Activated CD4-positive, alpha-beta T cell treated with anti-CD3 and anti-CD28 coated beads, Interleukin-2, Interleukin-6, amounts not matched to agents 100 ng/mL and 50 ng/mL, durations not matched to agents 16 hours and 8 hours (primary cell): ENCODE results near the gene B3GALNT2.
A peak's percentile ranks its signal among the peaks of the same experiment; 100 is the strongest.
"Not testable (repeated sequence)": the region's sequence is repeated elsewhere in the genome, so short reads cannot be mapped to it uniquely, and the experiment has no call there.

Experiments used
- DNase-seq: peaks from one replicate; pipeline ENCODE4 v3.0.0-alpha.2; 2020

B3GALNT2 gene

DNA sequence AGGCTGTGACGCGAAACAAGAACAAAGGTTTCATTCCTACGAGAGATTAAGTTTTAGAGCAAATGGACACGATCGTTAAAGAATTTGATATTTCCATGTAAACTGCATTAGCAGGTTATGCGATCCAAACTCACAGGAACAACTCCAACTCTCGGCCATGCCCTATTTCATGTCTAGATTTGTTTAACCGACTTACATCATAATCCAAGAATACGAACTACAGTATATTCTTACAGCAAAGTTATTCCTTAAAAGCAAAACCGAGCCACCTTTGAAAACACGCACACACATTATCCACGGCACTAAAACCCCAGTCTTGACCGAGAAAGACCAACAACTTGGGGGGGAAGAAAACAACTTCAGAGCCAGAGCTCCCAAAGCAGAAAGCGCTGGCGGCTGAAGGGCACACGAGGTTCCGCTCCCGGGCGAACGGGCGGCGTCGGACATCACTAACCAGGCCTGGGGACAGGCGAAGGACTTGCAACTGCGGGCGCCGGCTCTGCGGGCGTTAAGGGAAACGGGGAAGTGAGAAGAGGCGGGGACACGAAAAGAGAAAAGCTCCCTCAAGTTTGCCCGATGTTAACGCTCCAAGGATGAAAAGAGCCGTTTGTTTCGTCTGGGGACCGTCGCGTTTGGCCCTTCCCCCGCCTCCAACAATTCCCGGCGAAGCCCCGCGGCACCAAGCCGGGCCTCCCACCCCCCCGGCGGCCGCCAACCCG, 690 bp downstream of the B3GALNT2 start:
- DNase-seq, result peak; percentile 25

DNA sequence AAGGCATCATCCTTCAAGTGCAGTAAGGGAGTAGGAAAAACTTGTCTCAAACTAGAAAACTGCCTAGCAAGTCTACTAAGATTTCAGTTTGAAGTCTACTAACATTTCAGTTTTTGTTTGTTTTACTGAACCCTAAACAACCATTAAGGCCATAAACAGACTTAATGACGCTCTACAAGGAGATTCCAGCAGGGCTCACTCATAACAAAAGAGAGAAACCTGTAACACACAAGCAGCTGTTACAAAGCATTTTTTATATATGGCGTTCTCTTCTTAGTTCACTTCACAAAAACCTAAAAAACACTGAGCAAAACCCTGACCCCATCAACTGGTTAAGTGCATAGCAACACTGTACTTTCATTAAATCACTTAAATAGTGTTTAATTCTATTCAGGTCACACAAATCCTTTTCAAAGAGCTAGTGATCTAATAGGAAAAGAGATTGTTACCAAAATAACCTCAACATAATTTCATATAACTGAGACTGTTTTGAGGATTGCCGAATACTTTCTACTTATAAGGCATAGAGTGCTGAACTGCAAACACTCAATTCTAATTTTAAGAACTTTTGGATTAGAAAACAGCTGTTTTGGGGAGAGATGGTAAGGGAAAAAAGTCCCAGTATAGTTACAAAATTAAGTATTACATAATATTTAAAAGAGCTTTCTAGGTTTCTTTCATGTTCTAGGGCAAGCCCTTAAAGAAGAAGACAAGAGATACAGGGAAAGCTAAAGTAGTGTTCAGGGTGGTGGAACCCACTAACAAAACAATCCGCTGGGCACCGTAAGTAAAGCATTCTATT, 1.4 kb downstream of the B3GALNT2 start:
- DNase-seq, result peak; percentile 34

DNA sequence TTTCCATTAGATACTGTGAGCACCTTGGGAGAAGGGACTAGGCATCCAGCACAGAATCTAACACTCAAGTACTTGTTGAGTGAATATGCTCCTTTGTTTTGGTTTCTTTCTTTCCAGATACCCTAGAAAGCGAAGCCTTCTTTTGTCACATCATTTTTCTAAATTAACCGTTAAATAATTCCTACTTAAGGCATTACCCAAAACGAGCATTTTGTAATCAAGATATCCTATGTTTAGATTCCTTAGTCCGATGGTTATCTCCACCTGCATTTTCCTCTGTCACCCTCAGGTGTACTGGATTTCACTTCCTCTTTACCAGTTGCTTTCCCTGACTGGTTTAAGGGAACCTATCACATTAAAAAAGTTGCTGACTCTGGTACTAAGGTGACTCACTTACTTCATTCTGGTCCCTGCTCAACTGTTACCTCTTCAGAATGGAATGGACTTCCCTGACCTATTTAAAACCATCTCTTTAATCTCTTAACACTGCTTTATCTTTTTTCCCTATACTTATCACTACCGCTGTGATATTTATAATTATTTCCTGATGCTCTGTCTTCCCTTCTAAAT, 3.2 kb downstream of the B3GALNT2 start:
- DNase-seq, result no peak

GRCh38 chr1:235495551-235495950, 8.7 kb downstream of the B3GALNT2 start:
- no peak for DNase-seq

GRCh38 chr1:235495030-235495429, 9.2 kb downstream of the B3GALNT2 start:
- no peak for DNase-seq

- no peak for DNase-seq
These were observed 9.7 kb downstream of the B3GALNT2 start for GRCh38 chr1:235494531-235494930.

DNA sequence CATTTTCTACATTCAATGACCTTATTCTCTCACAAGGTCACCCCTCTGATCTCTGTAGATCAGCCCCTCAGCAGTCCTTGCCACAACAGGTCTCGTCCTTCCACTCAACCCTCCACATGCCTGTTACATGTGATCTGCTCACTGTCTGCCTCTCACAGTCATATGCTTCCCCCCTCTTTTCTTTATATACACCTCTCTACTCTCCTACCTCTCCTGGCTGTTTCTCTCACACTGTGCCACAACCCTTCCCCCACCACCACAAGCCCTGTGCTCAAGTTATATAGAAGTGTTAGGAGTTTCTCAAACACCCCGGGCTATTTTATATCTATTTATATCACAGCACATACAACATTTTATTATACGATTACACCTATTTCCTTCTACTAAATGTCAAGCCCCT, 12.6 kb downstream of the B3GALNT2 start:
- DNase-seq, result no peak

- no peak for DNase-seq
These were observed 17.9 kb downstream of the B3GALNT2 start for GRCh38 chr1:235486321-235486720.

- no peak for DNase-seq
These were observed 18.7 kb downstream of the B3GALNT2 start for GRCh38 chr1:235485558-235485957.

GRCh38 chr1:235483090-235483489, 21.2 kb downstream of the B3GALNT2 start:
- no peak for DNase-seq

- DNase-seq, result no peak
These were observed 30.4 kb downstream of the B3GALNT2 start for GRCh38 chr1:235473806-235474205.

GRCh38 chr1:235470741-235471439, 33.4 kb downstream of the B3GALNT2 start:
- DNase-seq, result no peak

DNA sequence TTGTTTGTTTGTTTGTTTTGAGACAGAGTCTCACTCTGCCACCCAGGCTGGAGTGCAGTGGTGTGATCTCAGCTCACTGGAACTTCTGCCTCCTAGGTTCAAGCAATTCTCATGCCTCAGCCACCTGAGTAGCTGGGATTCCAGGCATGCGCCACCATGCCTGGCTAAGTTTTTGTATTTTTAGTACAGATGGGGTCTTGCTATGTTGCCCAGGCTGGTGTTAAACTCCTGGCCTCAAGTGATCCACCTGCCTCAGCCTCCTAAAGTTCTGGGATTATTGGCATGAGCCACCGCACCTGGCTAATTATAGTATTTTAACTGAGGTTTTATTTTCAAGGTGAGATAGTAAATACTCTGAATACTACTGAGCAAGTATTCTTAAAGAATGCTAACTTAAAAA, 34.4 kb downstream of the B3GALNT2 start:
- not testable (repeated sequence) for DNase-seq

DNA sequence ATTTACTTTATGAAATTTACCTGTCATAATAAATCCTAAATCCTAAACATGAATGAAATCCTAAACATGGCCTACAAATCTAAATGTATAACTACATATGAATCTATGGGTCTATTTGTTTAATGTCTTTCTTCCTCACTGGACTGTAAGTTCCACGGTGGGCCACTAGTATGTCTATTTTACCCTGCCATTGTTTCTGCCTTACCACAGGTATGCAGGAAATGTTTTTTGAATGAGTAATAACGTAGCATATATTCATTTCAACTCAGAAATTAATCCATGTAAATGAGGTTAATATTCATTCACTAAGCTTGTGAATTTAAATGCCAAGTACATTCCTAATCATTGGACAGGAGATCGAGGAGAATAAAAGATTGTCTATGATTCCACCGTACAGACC, 35.3 kb downstream of the B3GALNT2 start:
- no peak for DNase-seq

- DNase-seq, result no peak
These were observed 36.2 kb downstream of the B3GALNT2 start for GRCh38 chr1:235468004-235468403.

DNA sequence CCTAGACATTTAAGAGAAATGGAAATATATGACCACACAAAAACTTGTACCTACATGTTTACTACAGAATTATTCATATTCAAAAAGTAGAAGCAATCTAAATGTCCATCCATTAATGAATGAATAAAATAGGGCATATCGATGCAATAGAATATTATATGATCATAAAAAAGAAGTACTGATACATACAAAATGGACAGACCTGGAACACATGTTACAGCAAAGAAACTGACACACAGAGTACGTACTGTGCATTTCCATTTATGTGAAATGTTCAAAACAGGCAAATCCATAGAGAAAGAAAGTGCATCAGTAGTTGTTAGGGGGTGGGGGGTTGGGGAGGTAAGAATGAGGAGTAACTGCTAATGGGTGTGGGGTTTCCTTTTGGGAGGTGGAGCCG, 39.2 kb downstream of the B3GALNT2 start:
- DNase-seq, result no peak

DNA sequence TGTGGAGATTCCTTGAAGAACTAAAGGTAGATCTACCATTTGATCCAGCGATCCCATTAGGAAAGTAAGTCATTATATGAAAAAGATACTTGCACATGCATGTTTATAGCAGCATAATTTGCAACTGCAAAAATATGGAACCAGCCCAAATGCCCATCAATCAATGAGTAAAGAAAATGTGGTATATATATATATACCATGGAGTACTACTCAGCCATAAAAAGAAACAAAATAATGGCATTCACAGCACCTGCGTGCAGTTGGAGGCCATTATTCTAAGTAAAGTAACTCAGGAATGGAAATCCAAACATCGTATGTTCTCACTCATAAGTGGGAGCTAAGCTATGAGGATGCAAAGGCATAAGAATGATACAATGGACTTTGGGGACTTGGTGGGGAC, 41.4 kb downstream of the B3GALNT2 start:
- DNase-seq, result not testable (repeated sequence)

DNA sequence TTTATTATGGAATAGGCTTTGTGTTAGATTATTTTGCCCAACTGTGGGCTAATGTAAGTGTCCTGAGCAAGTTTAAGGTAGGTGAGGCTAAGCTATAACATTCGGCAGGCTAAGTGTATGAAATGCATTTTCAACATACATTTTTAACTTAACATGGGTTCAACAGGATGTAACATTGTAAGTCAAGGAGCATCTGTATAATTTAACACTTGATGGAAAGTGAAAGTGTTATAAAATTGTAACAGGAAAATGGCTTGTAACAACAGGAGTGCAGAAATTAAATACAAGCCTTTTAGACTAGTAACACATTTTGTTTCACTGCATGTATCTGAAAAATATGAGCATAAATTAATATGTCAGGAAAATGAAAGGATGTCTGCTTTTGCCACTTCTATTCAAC, 42.3 kb downstream of the B3GALNT2 start:
- no peak for DNase-seq

DNA sequence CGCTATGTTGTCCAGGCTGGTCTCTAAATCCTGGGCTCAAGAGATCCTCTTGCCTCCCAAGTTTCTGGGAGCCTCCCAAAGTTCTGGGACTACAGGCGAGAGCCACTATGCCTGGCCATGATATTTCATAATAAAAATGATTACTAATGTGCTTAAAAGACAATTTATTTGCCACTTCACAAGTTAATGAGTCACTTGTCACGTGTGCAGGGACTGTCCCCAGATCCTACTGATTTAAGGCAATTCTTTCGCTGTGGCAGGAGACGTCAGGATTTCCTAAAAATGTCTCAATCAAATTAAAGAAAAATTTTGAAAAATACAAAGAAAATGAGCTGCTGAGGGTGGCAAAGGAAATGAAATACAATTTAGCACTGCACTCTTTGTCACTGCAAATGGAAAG, 43.5 kb downstream of the B3GALNT2 start:
- DNase-seq, result no peak

- not testable (repeated sequence) for DNase-seq
These were observed 46.4 kb downstream of the B3GALNT2 start for GRCh38 chr1:235457856-235458255.

GRCh38 chr1:235455823-235456222, 48.4 kb downstream of the B3GALNT2 start:
- no peak for DNase-seq

DNA sequence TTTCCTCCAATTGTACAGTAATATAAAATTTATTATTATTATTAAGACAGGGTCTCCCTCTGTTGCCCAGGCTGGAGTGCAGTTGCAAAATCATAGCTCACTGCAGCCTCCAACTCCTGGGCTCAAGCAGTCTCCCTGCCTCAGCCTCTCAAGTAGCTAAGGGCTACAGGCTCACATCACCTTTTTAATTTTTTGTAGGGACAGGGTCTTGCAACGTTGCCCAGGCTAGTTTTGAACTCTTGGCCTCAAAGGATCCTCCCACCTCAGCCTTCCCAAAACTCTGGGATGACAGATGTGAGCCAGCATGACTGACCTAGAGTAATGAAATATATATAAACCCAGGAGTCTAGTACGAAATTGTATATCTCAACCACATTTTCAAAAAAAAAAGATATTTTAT, 49.2 kb downstream of the B3GALNT2 start:
- no peak for DNase-seq

- no peak for DNase-seq
These were observed 50.2 kb downstream of the B3GALNT2 start for GRCh38 chr1:235454021-235454420.
